K562 (cell line): Measurements from ENCODE around the gene HMCN1. TPM values are rescaled to one million over a fixed set of nuclear protein-coding genes. Genes with fewer than 3 reads are reported as not detected.
A peak's percentile ranks its signal among the peaks of the same experiment; 100 is the strongest.

Experiments used
- CUX1 ChIP-seq: fragments of 200-800 bp; sonication (Bioruptor generic); IDR thresholded peaks from 2 replicates; pipeline ENCODE4 v1.6.1; 2016; ENCODE audit warnings: missing genetic modification characterization, missing compliant biosample characterization
- HNRNPK ChIP-seq: fragments of 200-400 bp; formaldehyde crosslinking; IDR thresholded peaks from one replicate; pipeline ENCODE4 v1.6.1; 2018; ENCODE audit warnings: mild to moderate bottlenecking, low read depth, low read length; ENCODE audit not compliant: poor library complexity, severe bottlenecking
- MAFK ChIP-seq: IDR thresholded peaks from 2 replicates; pipeline ENCODE4 v1.6.1; 2011; ENCODE audit warnings: low read length, improper control_type of control experiment
- MCM5 ChIP-seq: fragments of 450-650 bp; IDR thresholded peaks from 2 replicates; pipeline ENCODE4 v1.6.1; 2016; ENCODE audit warnings: low read depth
- MEIS2 ChIP-seq: fragments of 450-650 bp; IDR thresholded peaks from 2 replicates; pipeline ENCODE4 v1.6.1; 2014; ENCODE audit warnings: mild to moderate bottlenecking; ENCODE audit not compliant: partially characterized antibody
- REST ChIP-seq, 2 experiments: fragments of 450-650 bp; formaldehyde crosslinking in 1 of 2; IDR thresholded peaks; 2 replicates each; pipeline versions ENCODE4 v1.4.0 to v1.6.1; 2014 to 2020; ENCODE audit warnings: mild to moderate bottlenecking in 2 of 2, borderline replicate concordance in 1 of 2, low read depth in 1 of 2
- SP1 ChIP-seq: sonication (generic); formaldehyde crosslinking; IDR thresholded peaks from 2 replicates; pipeline ENCODE4 v1.8.1; 2022; ENCODE audit warnings: mild to moderate bottlenecking, missing genetic modification reagents
- SREBF2 ChIP-seq: sonication (generic); formaldehyde crosslinking; IDR thresholded peaks from 2 replicates; pipeline ENCODE4 v1.4.0; 2020; ENCODE audit warnings: mild to moderate bottlenecking, missing genetic modification reagents
- polyA plus RNA-seq, 8 experiments: library from polyadenylated mRNA; depleted of rRNA in 4 of 8; stranded (reverse) in 5 of 8; unstranded in 3 of 8; fragments of >200 nt; fragmentation: Nextera tagmentation in 2 of 8; fragmentation: Illumina TruSeq in 1 of 8; extraction: Ambion mirVana in 2 of 8; extraction: Trizol in 1 of 8; gene quantifications; 2 replicates each; pipeline versions ENCODE4 v1.2.1 to v1.2.3, GENCODE V29; 2011 to 2014; ENCODE audit warnings: inconsistent platforms in 1 of 8, missing spikeins in 1 of 8
- total RNA-seq, 7 experiments: library from RNA; depleted of rRNA in 6 of 7; stranded (reverse); fragments of >200 nt in 6 of 7; fragmentation: Illumina TruSeq in 2 of 7; extraction: Trizol in 2 of 7; gene quantifications; 2 replicates each; pipeline versions ENCODE4 v1.2.1 to v1.2.3, GENCODE V29; 2011 to 2021; ENCODE audit warnings: low replicate concordance in 1 of 7
- TF ChIP-seq, protein P1 (sequence below): sonication (generic); formaldehyde crosslinking; IDR thresholded peaks from 2 replicates; pipeline ENCODE4 v1.8.1; 2022; ENCODE audit warnings: missing genetic modification reagents

Gene HMCN1
- total and polyA plus RNA-seq, 9 of the 15 experiments (the other 6 are each of a cell fraction or from before 2014, with no cell fraction given): 0.07 to 0.36 (median 0.21) TPM

GRCh38 chr1:186212568-186213224 is 478.5 kb downstream of the HMCN1 start (continued):
- TF ChIP-seq REST (IDR thresholded peaks at IDR 0.05; ENCODE audit: borderline replicate concordance) (peak; percentile 96), REST (CRISPR knock-in tag; IDR thresholded peaks at IDR 0.05; ENCODE audit: low read depth) (no peak), SP1 (peak; percentile 32; the same call in 1 of the 2 replicates), SREBF2 (CRISPR knock-in tag) (no peak), HNRNPK (no peak), CUX1 (CRISPR knock-in tag) (no peak), MAFK (0 out of 2 replicates have a peak, but pooled peaks have one; percentile 4), MEIS2 (no peak), MCM5 (no peak)
- TF ChIP-seq, protein P1, sequence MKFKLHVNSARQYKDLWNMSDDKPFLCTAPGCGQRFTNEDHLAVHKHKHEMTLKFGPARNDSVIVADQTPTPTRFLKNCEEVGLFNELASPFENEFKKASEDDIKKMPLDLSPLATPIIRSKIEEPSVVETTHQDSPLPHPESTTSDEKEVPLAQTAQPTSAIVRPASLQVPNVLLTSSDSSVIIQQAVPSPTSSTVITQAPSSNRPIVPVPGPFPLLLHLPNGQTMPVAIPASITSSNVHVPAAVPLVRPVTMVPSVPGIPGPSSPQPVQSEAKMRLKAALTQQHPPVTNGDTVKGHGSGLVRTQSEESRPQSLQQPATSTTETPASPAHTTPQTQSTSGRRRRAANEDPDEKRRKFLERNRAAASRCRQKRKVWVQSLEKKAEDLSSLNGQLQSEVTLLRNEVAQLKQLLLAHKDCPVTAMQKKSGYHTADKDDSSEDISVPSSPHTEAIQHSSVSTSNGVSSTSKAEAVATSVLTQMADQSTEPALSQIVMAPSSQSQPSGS (CRISPR knock-in tag): no peak
